HCT116 (cell line): ENCODE data around the gene HIVEP2. TPM values are rescaled to one million over a fixed set of nuclear protein-coding genes. Genes with fewer than 3 reads are reported as not detected.

Source experiments
- ATAC-seq: fragments of 200-7000 bp; cut with Tn5 transposase; 2 replicates; pipeline ENCODE4 v1.9.1; 2020; ENCODE audit warnings: mild to moderate bottlenecking, moderate library complexity
- BruUV-seq: library from RNA; stranded (reverse); fragments of 400-500 nt; replicated peaks from 2 replicates; lab custom pipeline; 2021; lab: Mats Ljungman, UMichigan
- CTCF ChIA-PET: fragments of 300-600 bp; sonication (Branson Sonifier 250); formaldehyde crosslinking; loops from one replicate; lab custom pipeline; 2021; ENCODE audit warnings: antibody characterized with exemption; lab: Charles Lee
- POLR2A ChIA-PET: fragments of 300-600, 350-600 bp; sonication (Branson Sonifier 250); formaldehyde crosslinking; loops from one replicate; lab custom pipeline; 2021; ENCODE audit warnings: antibody characterized with exemption; lab: Charles Lee
- RAD21 ChIA-PET, 2 experiments: fragments of 300-600 bp; sonication (Branson Sonifier 250); formaldehyde crosslinking; loops; one replicate each; lab custom pipeline; 2023; ENCODE audit warnings: low total read pairs in 2 of 2; ENCODE audit not compliant: uncharacterized antibody in 2 of 2, unreplicated experiment in 2 of 2, low non-redundant PET in 1 of 2; lab: Charles Lee
- DNase-seq: peaks from one replicate; pipeline ENCODE4 v3.0.0-alpha.2; 2010; ENCODE audit warnings: low read depth, low spot score
- H2AFZ ChIP-seq: fragments of 200-600 bp; shearing (Covaris generic), sonication (generic); 2 replicates; pipeline ENCODE4 v1.6.1; 2017; ENCODE audit warnings: low read depth, mixed run types, mixed read lengths, antibody characterized with exemption, low read length; ENCODE audit not compliant: poor library complexity, severe bottlenecking
- H3K27ac ChIP-seq: 2 replicates; pipeline ENCODE4 v1.5.1; 2012; ENCODE audit warnings: low read depth, low read length
- H3K27me3 ChIP-seq: fragments of 200-600 bp; sonication (generic); 2 replicates; pipeline ENCODE4 v1.6.1; 2016; ENCODE audit warnings: mixed run types, low read length, mixed read lengths; ENCODE audit not compliant: insufficient read depth
- H3K36me3 ChIP-seq, 2 experiments: fragments of 200-500 bp in 1 of 2; fragments of 200-600 bp in 1 of 2; sonication (Bioruptor generic) in 1 of 2; sonication (generic) in 1 of 2; 2 replicates each; pipeline versions ENCODE4 v1.5.1 to v1.6.1; 2014 to 2016; ENCODE audit warnings: low read length in 2 of 2, inconsistent platforms in 1 of 2, mixed read lengths in 1 of 2, mixed run types in 1 of 2; ENCODE audit not compliant: insufficient read depth in 2 of 2, control insufficient read depth in 1 of 2
- H3K4me1 ChIP-seq, 2 experiments: fragments of 200-600 bp in 1 of 2; sonication (generic) in 1 of 2; 2 replicates each; pipeline versions ENCODE4 v1.5.1 to v1.6.1; 2012 to 2017; ENCODE audit warnings: low read length in 2 of 2, inconsistent platforms in 1 of 2, mild to moderate bottlenecking in 1 of 2, mixed read lengths in 1 of 2, mixed run types in 1 of 2, moderate library complexity in 1 of 2; ENCODE audit not compliant: insufficient read depth in 2 of 2, control insufficient read depth in 1 of 2
- H3K4me2 ChIP-seq: fragments of 200-600 bp; sonication (generic); 2 replicates; pipeline ENCODE4 v1.6.1; 2017; ENCODE audit warnings: mixed run types, low read length, mixed read lengths
- H3K4me3 ChIP-seq, 2 experiments: fragments of 200-600 bp in 1 of 2; sonication (generic) in 1 of 2; replicated peaks in 1 of 2; 2 replicates each; pipeline ENCODE4 v1.5.1; 2011 to 2016; ENCODE audit warnings: low read length in 2 of 2, control low read depth in 1 of 2, low read depth in 1 of 2, mild to moderate bottlenecking in 1 of 2, mixed read lengths in 1 of 2, mixed run types in 1 of 2
- H3K79me2 ChIP-seq: fragments of 200-600 bp; sonication (generic); 2 replicates; pipeline ENCODE4 v1.6.1; 2017; ENCODE audit warnings: mild to moderate bottlenecking, mixed run types, low read length, moderate library complexity, mixed read lengths; ENCODE audit not compliant: insufficient read depth
- H3K9ac ChIP-seq: fragments of 200-600 bp; sonication (generic); 2 replicates; pipeline ENCODE4 v1.6.1; 2016; ENCODE audit warnings: low read length, mixed read lengths
- H3K9me2 ChIP-seq: fragments of 200-600 bp; sonication (generic), shearing (Covaris generic); 2 replicates; pipeline ENCODE4 v1.6.1; 2017; ENCODE audit warnings: mixed run types, mild to moderate bottlenecking, moderate library complexity; ENCODE audit not compliant: insufficient read depth
- H3K9me3 ChIP-seq, 2 experiments: fragments of 200-500 bp in 1 of 2; fragments of 200-600 bp in 1 of 2; sonication (Bioruptor generic) in 1 of 2; sonication (generic) in 1 of 2; 2 replicates each; pipeline ENCODE4 v1.6.1; 2014 to 2017; ENCODE audit warnings: low read length in 2 of 2, mixed read lengths in 2 of 2, inconsistent platforms in 1 of 2, low read depth in 1 of 2, mild to moderate bottlenecking in 1 of 2, mixed run types in 1 of 2, moderate library complexity in 1 of 2; ENCODE audit not compliant: control insufficient read depth in 1 of 2, insufficient read depth in 1 of 2
- H4K20me1 ChIP-seq: fragments of 200-600 bp; sonication (generic), shearing (Covaris generic); 2 replicates; pipeline ENCODE4 v1.6.1; 2017; ENCODE audit warnings: mixed run types, mild to moderate bottlenecking, moderate library complexity; ENCODE audit not compliant: insufficient read depth
- JUND ChIP-seq: IDR thresholded peaks from 2 replicates; pipeline ENCODE4 v1.6.1; 2012
- SRF ChIP-seq: IDR thresholded peaks from 2 replicates; pipeline ENCODE4 v1.6.1; 2012; ENCODE audit warnings: low read depth
- intact Hi-C: fragments of 100-400 bp; cut with micrococcal nuclease; formaldehyde crosslinking; loops from 2 replicates; pipeline ENCODE4 v1.10.0; 2022
- total RNA-seq: library from RNA; stranded (reverse); gene quantifications from one replicate; pipeline ENCODE4 v1.2.1, GENCODE V29; 2021; ENCODE audit not compliant: unreplicated experiment
- TF ChIP-seq, protein P1 (sequence below): IDR thresholded peaks from 2 replicates; pipeline ENCODE4 v1.6.1; 2012; ENCODE audit warnings: low read depth

HIVEP2 gene
- total RNA-seq, 1 experiment from 2014 or later: 8.1 TPM

DNA sequence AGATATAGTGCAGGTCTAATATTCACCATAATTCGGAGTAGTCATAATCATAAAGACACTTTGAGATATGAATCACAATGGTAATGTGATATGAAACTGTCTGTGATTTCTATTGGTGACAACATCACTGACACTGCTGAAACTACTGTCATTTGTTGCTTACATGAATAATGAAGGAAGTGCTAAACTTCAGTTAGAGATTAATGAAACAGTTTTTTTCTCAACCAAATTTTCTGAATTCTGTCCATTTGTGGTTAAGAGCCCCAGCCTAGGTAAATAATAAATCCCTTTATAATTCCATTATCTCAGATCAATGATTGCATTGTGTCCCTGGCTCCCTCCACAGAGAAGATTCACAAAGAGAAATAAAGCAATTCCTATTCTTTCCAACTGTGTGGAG is 122.6 kb downstream of the HIVEP2 start:
- POLR2A ChIA-PET: no interaction called here
- Histone ChIP-seq H3K27ac (no peak overlapping the region), H3K4me3 (no peak overlapping the region), H2AFZ (no peak overlapping the region), H3K27me3 (no peaks in the 10 kb centered on the region)
- ATAC-seq (no peak), DNase-seq (no peak)
- BruUV-seq: no TSS peak
- TF ChIP-seq, protein P1, sequence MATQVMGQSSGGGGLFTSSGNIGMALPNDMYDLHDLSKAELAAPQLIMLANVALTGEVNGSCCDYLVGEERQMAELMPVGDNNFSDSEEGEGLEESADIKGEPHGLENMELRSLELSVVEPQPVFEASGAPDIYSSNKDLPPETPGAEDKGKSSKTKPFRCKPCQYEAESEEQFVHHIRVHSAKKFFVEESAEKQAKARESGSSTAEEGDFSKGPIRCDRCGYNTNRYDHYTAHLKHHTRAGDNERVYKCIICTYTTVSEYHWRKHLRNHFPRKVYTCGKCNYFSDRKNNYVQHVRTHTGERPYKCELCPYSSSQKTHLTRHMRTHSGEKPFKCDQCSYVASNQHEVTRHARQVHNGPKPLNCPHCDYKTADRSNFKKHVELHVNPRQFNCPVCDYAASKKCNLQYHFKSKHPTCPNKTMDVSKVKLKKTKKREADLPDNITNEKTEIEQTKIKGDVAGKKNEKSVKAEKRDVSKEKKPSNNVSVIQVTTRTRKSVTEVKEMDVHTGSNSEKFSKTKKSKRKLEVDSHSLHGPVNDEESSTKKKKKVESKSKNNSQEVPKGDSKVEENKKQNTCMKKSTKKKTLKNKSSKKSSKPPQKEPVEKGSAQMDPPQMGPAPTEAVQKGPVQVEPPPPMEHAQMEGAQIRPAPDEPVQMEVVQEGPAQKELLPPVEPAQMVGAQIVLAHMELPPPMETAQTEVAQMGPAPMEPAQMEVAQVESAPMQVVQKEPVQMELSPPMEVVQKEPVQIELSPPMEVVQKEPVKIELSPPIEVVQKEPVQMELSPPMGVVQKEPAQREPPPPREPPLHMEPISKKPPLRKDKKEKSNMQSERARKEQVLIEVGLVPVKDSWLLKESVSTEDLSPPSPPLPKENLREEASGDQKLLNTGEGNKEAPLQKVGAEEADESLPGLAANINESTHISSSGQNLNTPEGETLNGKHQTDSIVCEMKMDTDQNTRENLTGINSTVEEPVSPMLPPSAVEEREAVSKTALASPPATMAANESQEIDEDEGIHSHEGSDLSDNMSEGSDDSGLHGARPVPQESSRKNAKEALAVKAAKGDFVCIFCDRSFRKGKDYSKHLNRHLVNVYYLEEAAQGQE: no peak
- no peak for TF ChIP-seq JUND
- TF ChIP-seq, all 23 proteins: peak for 0
- Histone ChIP-seq H3K4me1 (peaks cover 0 to 3% of the 10 kb centered on the region in 2 experiments; a peak in 1 of 4 replicates), H3K36me3 (no peaks in the 10 kb centered on the region), H3K9me3 (no peaks in the 10 kb centered on the region), H3K9ac (no peak overlapping the region), H3K79me2 (no peaks in the 10 kb centered on the region), H4K20me1 (no peaks in the 10 kb centered on the region), H3K4me2 (no peak overlapping the region), H3K9me2 (no peaks in the 10 kb centered on the region)
- intact Hi-C loops: no loop called here
- RAD21 ChIA-PET: no interaction called here
- CTCF ChIA-PET: interaction anchor here (0.7 to 1.0 kb wide), 2 partner anchors 13 to 15 kb away, joined by 3 to 4 read pairs; no protein-coding TSS in a partner anchor

DNA sequence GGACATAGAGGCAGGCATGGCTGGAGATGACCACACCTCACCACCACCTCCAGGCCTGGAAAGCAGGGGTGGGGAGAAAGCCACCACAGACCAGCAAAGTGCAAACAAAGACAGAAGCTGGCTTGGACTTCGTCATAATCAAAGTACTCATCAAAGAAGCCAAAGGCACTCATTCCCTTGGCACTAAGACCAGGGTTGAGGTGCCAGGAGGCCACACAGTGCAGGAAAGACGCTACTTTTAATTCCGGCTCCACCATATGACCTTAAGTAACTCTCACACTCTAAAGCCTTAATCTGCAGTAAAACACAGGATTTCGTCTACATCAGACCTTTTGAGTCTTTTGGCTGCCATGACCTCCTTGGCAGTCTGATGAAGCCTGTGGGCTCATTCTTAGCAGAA is 123.1 kb downstream of the HIVEP2 start:
- Histone ChIP-seq H3K9ac (no peak overlapping the region), H2AFZ (no peak overlapping the region), H3K4me2 (no peak overlapping the region), H4K20me1 (no peaks in the 10 kb centered on the region), H3K36me3 (no peaks in the 10 kb centered on the region), H3K4me3 (no peak overlapping the region), H3K27ac (no peak overlapping the region), H3K9me3 (no peaks in the 10 kb centered on the region), H3K27me3 (no peaks in the 10 kb centered on the region)
- DNase-seq (no peak), ATAC-seq (no peak)
- no TSS peak for BruUV-seq
- POLR2A ChIA-PET: no interaction called here
- CTCF ChIA-PET: no interaction called here
- RAD21 ChIA-PET: no interaction called here
- no peak for TF ChIP-seq SRF
- TF ChIP-seq, all 23 proteins: peak for 0
- H3K79me2 ChIP-seq: no peaks in the 10 kb centered on the region
- no peaks in the 10 kb centered on the region for H3K9me2 ChIP-seq
- intact Hi-C loops: no loop called here
- H3K4me1 ChIP-seq: no peaks in the 10 kb centered on the region
